ENCODE results near the gene AGAP9. TPM values are rescaled to one million over a fixed set of nuclear protein-coding genes. Genes with fewer than 3 reads are reported as not detected.

Gene AGAP9
- 1 to 10 TPM; 1.3 to 2.8 TPM for total RNA-seq

DNA sequence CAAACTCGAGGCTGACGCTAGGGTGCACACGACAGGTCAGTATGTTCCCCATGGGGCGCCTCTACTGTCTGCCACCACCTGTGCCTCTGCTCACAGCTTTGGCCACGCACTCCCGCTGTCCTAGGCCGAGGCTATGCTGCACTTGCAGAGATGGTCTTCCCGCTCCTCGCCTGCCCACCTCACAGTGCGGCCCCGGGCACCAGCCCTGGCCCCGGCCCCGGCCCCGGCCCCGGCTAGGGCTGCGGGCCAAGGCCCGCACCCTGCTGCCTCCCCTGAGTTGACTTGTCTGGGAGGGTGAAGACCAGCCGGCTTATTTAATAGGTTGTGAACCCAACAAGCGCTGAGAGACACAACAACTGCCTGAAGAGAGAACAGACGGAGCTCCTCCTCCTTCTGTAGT, at the start of gene AGAP9:
Gene AGAP9, minus strand, starts transcription at position 164 of the 400 bp plus-strand sequence. Its CDS starts 112 bp downstream, at position 52.

DNA sequence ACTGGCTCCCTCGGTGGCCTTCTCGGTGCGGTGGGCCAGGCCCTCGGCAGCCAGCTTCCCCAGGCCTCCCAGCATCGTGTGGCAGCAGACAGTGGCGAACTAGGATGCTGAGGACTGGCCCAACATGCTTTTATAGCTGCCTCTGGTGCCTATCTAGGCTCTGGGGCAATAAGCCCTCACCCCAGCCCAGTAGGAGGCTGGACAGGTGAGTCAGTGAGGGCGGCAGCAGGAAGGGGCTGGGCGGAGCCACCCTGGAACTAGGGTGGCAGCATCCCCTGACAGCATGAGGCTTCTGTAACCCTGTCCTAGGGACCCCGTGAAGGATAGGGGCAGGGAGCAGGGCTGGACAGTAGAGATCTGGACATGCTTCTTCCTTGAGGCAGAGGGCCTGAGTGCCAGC, 31.8 kb downstream of the AGAP9 start, which contains the start of gene FAM25G:
Gene FAM25G, minus strand, starts transcription at position 101 of the 400 bp plus-strand sequence. Its CDS starts 26 bp downstream, at position 75.

DNA sequence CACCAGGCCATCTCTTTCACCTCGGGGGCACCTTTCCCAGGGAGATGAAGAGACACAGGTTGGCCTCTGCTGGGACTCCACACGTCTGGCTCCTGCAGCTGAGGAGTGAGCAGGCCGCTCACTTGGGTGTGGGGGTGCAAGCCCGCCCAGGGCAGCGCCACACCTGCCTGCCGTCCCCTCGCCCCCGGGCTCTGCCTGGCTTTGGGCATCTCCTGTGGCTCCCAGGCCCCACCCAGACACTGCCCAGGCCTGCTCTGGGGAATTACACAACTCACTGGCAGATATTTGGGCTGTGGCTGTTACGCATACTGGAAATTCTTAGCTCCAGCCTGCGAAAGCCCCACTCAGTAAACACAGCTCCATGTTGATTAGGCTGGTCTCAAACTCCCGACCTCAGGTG, 39.5 kb downstream of the AGAP9 start, which contains the start of gene ANXA8:
Gene ANXA8, minus strand, starts transcription at position 193 of the 400 bp plus-strand sequence. Its CDS starts 182 bp downstream, at position 11.

Small RNA genes within 50 kb of the gene (small RNA-seq; reads per million reads assigned to genes)
- gene AL591684.3 (0 reads per million in 2 donors), gene RNA5SP312 (0 reads per million in 2 donors)

Other genes starting within 250 kb of the AGAP9 start
- not detected for gene GDF10, start 223.4 kb downstream of the AGAP9 start, total RNA-seq
- gene GDF2, start 201.2 kb downstream of the AGAP9 start, total RNA-seq: not detected
- not detected for gene RBP3, start 175.3 kb downstream of the AGAP9 start, total RNA-seq
- gene ZNF488, start 139.3 kb downstream of the AGAP9 start, total RNA-seq: under 1 TPM in 1 of 2 donors, not detected in 1; under 0.01 TPM
- gene ANXA8, start 39.5 kb downstream of the AGAP9 start, total RNA-seq: not detected
- gene FAM25G, start 31.9 kb downstream of the AGAP9 start, total RNA-seq: not detected
- gene SYT15B, start 240.0 kb upstream of the AGAP9 start, total RNA-seq: under 1 TPM in 1 of 2 donors, not detected in 1; under 0.01 TPM